GM12878 (cell line): ENCODE measurements around the gene FAM118B. TPM values are rescaled to one million over a fixed set of nuclear protein-coding genes. Genes with fewer than 3 reads are reported as not detected.
A peak's percentile ranks its signal among the peaks of the same experiment; 100 is the strongest.

Source experiments
- ATAC-seq: fragments of 200-7000 bp; cut with Tn5 transposase; 3 replicates; pipeline ENCODE4 v1.9.1; 2020; ENCODE audit warnings: mild to moderate bottlenecking, moderate library complexity
- BruUV-seq: library from RNA; stranded (reverse); fragments of 400-500 nt; replicated peaks from 2 replicates; lab custom pipeline; 2021; lab: Mats Ljungman, UMichigan
- CTCF ChIA-PET: fragments of 300-600 bp; sonication (Branson Sonifier 250); formaldehyde crosslinking; extraction: SDS; loops from one replicate; lab custom pipeline; 2021; ENCODE audit warnings: inconsistent platforms; lab: Yijun Ruan, JAX
- POLR2A ChIA-PET: fragments of 350-600 bp; formaldehyde crosslinking; extraction: SDS; loops from one replicate; lab custom pipeline; 2021; ENCODE audit warnings: inconsistent platforms; lab: Charles Lee
- RAD21 ChIA-PET: fragments of 300-600 bp; sonication (Branson Sonifier 250); formaldehyde crosslinking; loops from one replicate; lab custom pipeline; 2023; ENCODE audit warnings: antibody characterized with exemption; ENCODE audit not compliant: unreplicated experiment; lab: Charles Lee
- SMC1A ChIA-PET: fragments of 300-600 bp; sonication (Branson Sonifier 250); formaldehyde crosslinking; loops from one replicate; lab custom pipeline; 2023; ENCODE audit not compliant: unreplicated experiment, uncharacterized antibody; lab: Charles Lee
- DNase-seq: peaks from one replicate; pipeline ENCODE4 v3.0.0-alpha.2; 2011; ENCODE audit warnings: low read depth, low spot score
- FAIRE-seq: peaks from 3 replicates; lab custom pipeline; 2011; peaks lifted over from hg19 to GRCh38; lab: Jason Lieb, UNC
- H2AFZ ChIP-seq: 2 replicates; pipeline ENCODE4 v1.6.0; 2011; ENCODE audit warnings: low read depth, low read length, control low read depth; ENCODE audit not compliant: control insufficient read depth
- H3K27ac ChIP-seq: 2 replicates; pipeline ENCODE4 v1.5.1; 2011; ENCODE audit warnings: control low read depth; ENCODE audit not compliant: control insufficient read depth, insufficient read depth
- H3K27me3 ChIP-seq, 2 experiments: replicated peaks in 1 of 2; 2 replicates each; pipeline versions ENCODE4 v1.6.0 to v1.6.1; 2011; ENCODE audit warnings: low read length in 1 of 2; ENCODE audit not compliant: control insufficient read depth in 2 of 2, insufficient read depth in 2 of 2
- H3K36me3 ChIP-seq, 2 experiments: 2 replicates each; pipeline ENCODE4 v1.5.1; 2011; ENCODE audit warnings: low read length in 1 of 2; ENCODE audit not compliant: control insufficient read depth in 2 of 2, insufficient read depth in 2 of 2
- H3K4me1 ChIP-seq: 2 replicates; pipeline ENCODE4 v1.6.1; 2011; ENCODE audit warnings: mild to moderate bottlenecking, low read length, moderate library complexity, mixed read lengths; ENCODE audit not compliant: control insufficient read depth, insufficient read depth
- H3K4me2 ChIP-seq: 2 replicates; pipeline ENCODE4 v1.6.0; 2011; ENCODE audit warnings: control low read depth; ENCODE audit not compliant: control insufficient read depth, insufficient read depth
- H3K4me3 ChIP-seq: fragments of 200-600 bp; sonication (generic); 2 replicates; pipeline ENCODE4 v1.5.1; 2016
- H3K79me2 ChIP-seq: 2 replicates; pipeline ENCODE4 v1.6.0; 2011; ENCODE audit warnings: low read length; ENCODE audit not compliant: control insufficient read depth, insufficient read depth
- H3K9ac ChIP-seq: 2 replicates; pipeline ENCODE4 v1.8.0; 2011; ENCODE audit warnings: low read length, control low read depth, mixed read lengths; ENCODE audit not compliant: control insufficient read depth, insufficient read depth
- H3K9me3 ChIP-seq: replicated peaks from 3 replicates; pipeline ENCODE4 v1.5.1; 2011; ENCODE audit warnings: mild to moderate bottlenecking, low read length; ENCODE audit not compliant: control insufficient read depth, insufficient read depth
- H4K20me1 ChIP-seq: 2 replicates; pipeline ENCODE4 v1.6.0; 2011; ENCODE audit not compliant: control insufficient read depth, insufficient read depth
- ATF2 ChIP-seq: IDR thresholded peaks from 2 replicates; pipeline ENCODE4 v1.6.1; 2012; ENCODE audit warnings: low read length, inconsistent platforms
- CBFB ChIP-seq: IDR thresholded peaks from 2 replicates; pipeline ENCODE4 v1.6.1; 2016; ENCODE audit warnings: antibody characterized with exemption, low read depth
- DPF2 ChIP-seq: fragments of 450-650 bp; IDR thresholded peaks from 2 replicates; pipeline ENCODE4 v1.6.1; 2017; ENCODE audit warnings: mild to moderate bottlenecking
- EED ChIP-seq: sonication (generic); IDR thresholded peaks from 2 replicates; pipeline ENCODE4 v1.6.1; 2016; ENCODE audit warnings: antibody characterized with exemption, low read depth
- EP300 ChIP-seq, 2 experiments: fragments of 150-350 bp in 1 of 2; IDR thresholded peaks; 2 replicates each; pipeline ENCODE4 v1.6.1; 2011 to 2012; ENCODE audit warnings: low read depth in 2 of 2, low read length in 2 of 2, borderline replicate concordance in 1 of 2, improper control_type of control experiment in 1 of 2, inconsistent platforms in 1 of 2; ENCODE audit not compliant: control insufficient read depth in 1 of 2
- ESRRA ChIP-seq: IDR thresholded peaks from 2 replicates; pipeline ENCODE4 v1.6.1; 2012; ENCODE audit warnings: mild to moderate bottlenecking, low read length, improper control_type of control experiment
- FOXM1 ChIP-seq: IDR thresholded peaks from 2 replicates; pipeline ENCODE4 v1.6.1; 2012; ENCODE audit warnings: low read depth, mild to moderate bottlenecking, inconsistent platforms, low read length, moderate library complexity
- GABPA ChIP-seq: IDR thresholded peaks from 2 replicates; pipeline ENCODE4 v1.6.1; 2014; ENCODE audit warnings: antibody characterized with exemption, low read depth, mild to moderate bottlenecking, inconsistent platforms
- IRF4 ChIP-seq: IDR thresholded peaks from 2 replicates; pipeline ENCODE4 v1.6.1; 2011; ENCODE audit warnings: low read depth, low read length
- JUNB ChIP-seq: IDR thresholded peaks from 2 replicates; pipeline ENCODE4 v1.6.1; 2016; ENCODE audit warnings: antibody characterized with exemption, mild to moderate bottlenecking
- MTA3 ChIP-seq: IDR thresholded peaks from 2 replicates; pipeline ENCODE4 v1.6.1; 2012; ENCODE audit warnings: low read length, inconsistent platforms, borderline replicate concordance
- NFIC ChIP-seq: IDR thresholded peaks from 2 replicates; pipeline ENCODE4 v1.6.1; 2012; ENCODE audit warnings: low read depth, mild to moderate bottlenecking, inconsistent platforms, low read length, moderate library complexity
- PAX5 ChIP-seq: IDR thresholded peaks from 2 replicates; pipeline ENCODE4 v1.6.1; 2011; ENCODE audit warnings: low read depth, low read length, borderline replicate concordance
- PBX3 ChIP-seq: IDR thresholded peaks from 2 replicates; pipeline ENCODE4 v1.6.1; 2011; ENCODE audit warnings: mild to moderate bottlenecking, low read depth, low read length, moderate library complexity; ENCODE audit not compliant: insufficient replicate concordance
- PML ChIP-seq: IDR thresholded peaks from 2 replicates; pipeline ENCODE4 v1.6.1; 2012; ENCODE audit warnings: low read length, inconsistent platforms
- RUNX3 ChIP-seq: IDR thresholded peaks from 2 replicates; pipeline ENCODE4 v1.6.1; 2012; ENCODE audit warnings: low read length, inconsistent platforms
- SMAD1 ChIP-seq: fragments of 450-650 bp; IDR thresholded peaks from 2 replicates; pipeline ENCODE4 v1.6.1; 2018; ENCODE audit warnings: mild to moderate bottlenecking, low read depth; ENCODE audit not compliant: partially characterized antibody
- WGBS: methylation state at CpG from one replicate; pipeline ENCODE4 v1.1.6; 2016; ENCODE audit warnings: low lambda C conversion rate; ENCODE audit not compliant: insufficient replicate concordance, insufficient coverage; ENCODE audit errors: missing lambda C conversion rate; 5-methylcytosine and 5-hydroxymethylcytosine counted together
- in situ Hi-C: fragments of 300-500 bp; cut with MboI; formaldehyde crosslinking; loops from 9 replicates; pipeline ENCODE4 v1.14.3; 2018; ENCODE audit warnings: mixed read lengths
- intact Hi-C: fragments of 100-400 bp; cut with micrococcal nuclease; formaldehyde crosslinking; loops from one replicate; pipeline ENCODE4 v1.14.2; 2022; ENCODE audit not compliant: unreplicated experiment
- polyA plus RNA-seq, 11 experiments: library from polyadenylated mRNA; depleted of rRNA in 4 of 11; unstranded in 6 of 11; stranded (reverse) in 5 of 11; fragments of >200 nt; fragmentation: Nextera tagmentation in 4 of 11; fragmentation: Illumina TruSeq in 1 of 11; extraction: Ambion mirVana in 4 of 11; extraction: Trizol in 1 of 11; gene quantifications; 1 replicate in 1 of 11; 2 replicates in 10 of 11; pipeline versions ENCODE4 v1.2.1 to v1.2.3, GENCODE V29; 2011 to 2016; ENCODE audit warnings: inconsistent platforms in 2 of 11, missing spikeins in 2 of 11, low read depth in 1 of 11
- total RNA-seq, 4 experiments: library from RNA; depleted of rRNA in 3 of 4; stranded (reverse); fragments of >200 nt in 3 of 4; fragmentation: Illumina TruSeq in 1 of 4; extraction: Trizol in 1 of 4; gene quantifications; 2 replicates each; pipeline versions ENCODE4 v1.2.1 to v1.2.3, GENCODE V29; 2013 to 2021

The FAM118B gene
- total and polyA plus RNA-seq, 10 of the 15 experiments (the other 5 are each of a cell fraction or from before 2014, with no cell fraction given), result 12.8 to 29.7 (median 16.5) TPM

DNA sequence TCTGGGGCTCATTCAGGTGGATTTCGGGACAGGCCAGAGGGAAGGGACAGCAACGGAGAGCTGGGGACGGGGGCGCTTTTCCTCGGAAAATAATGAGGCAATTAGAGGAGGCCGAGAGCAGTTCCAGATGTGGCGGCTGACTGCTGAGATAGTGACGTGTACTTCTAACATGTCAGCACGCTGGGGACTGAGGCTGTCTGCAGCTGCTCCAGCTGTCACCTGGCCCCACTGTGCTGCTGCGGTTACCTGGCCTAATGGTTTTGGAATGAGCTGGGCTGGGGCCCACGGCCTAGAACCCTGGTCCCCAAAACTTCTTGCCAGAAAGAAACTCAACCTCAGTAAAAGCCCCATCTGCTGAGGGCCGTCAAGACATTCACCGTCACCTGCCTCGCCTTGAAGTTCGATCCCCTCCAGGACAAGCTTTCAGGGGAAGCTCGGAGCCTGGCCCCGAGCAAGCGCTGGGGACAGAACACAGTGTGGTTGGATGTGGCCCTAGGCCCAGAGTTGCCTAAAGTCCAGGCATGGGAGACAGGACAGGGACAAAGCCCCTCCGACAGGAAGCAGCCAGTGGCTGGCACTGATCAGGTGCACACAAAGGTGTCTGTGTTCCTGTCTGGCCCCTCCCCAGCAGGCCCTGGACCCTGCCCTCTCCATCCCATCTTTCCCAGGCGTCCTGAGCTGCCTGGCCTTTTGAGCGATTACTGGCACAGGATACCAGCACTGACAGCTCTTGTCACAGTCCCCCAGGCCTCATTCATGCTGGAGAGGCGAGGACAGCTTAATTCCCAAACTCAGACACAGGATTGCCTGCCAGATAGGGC lies 22.3 kb upstream of the FAM118B start:
- no TSS peak for BruUV-seq
- FAIRE-seq, result peak; percentile 98
- peak; percentile 86 for ATAC-seq
- TF ChIP-seq JUNB, result peak; percentile 69
- peak; percentile 75 to 80 for TF ChIP-seq EP300 (IDR thresholded peaks at IDR 0.05; ENCODE audit: borderline replicate concordance in 1 of 2, control insufficient read depth in 1 of 2, low read depth in 2 of 2, low read length in 2 of 2)
- peak; percentile 69; the same call in 1 of the 2 replicates for TF ChIP-seq PAX5
- TF ChIP-seq MTA3, result 0 out of 2 replicates have a peak, but pooled peaks have one; percentile 15
- TF ChIP-seq PBX3, result no peak
- peak; percentile 53 for TF ChIP-seq NFIC
- TF ChIP-seq FOXM1, result peak; percentile 67
- TF ChIP-seq EED, result no peak
- no peak for TF ChIP-seq IRF4
- peak; percentile 68; the same call in 1 of the 2 replicates for TF ChIP-seq ATF2
- 0 out of 2 replicates have a peak, but pooled peaks have one; percentile 14 for TF ChIP-seq DPF2
- no peak for TF ChIP-seq SMAD1
- no peak for TF ChIP-seq PML
- TF ChIP-seq GABPA, result 0 out of 2 replicates have a peak, but pooled peaks have one; percentile 51
- no peak for TF ChIP-seq ESRRA
- TF ChIP-seq RUNX3, result peak; percentile 97
- peak; percentile 86 for TF ChIP-seq CBFB

More for the DNA sequence above, 22.3 kb upstream of the FAM118B start:
- H3K27ac ChIP-seq, result peak overlapping the region; percentile 66
- H3K79me2 ChIP-seq, result no peaks in the 10 kb centered on the region
- in situ Hi-C loops, result no loop called here
- H4K20me1 ChIP-seq, result no peaks in the 10 kb centered on the region
- H3K4me1 ChIP-seq, result peaks cover 30% of the 10 kb centered on the region
- H2AFZ ChIP-seq, result peak overlapping the region; percentile 21; the same call in 1 of the 2 replicates
- POLR2A ChIA-PET, result interaction anchor here (0.5 to 1.4 kb wide), 2 partner anchors 8 to 10 kb away, joined by 6 read pairs; no protein-coding TSS in a partner anchor
- H3K9ac ChIP-seq, result peak overlapping the region; percentile 24; the same call in 1 of the 2 replicates
- peak overlapping the region; percentile 43; the same call in 1 of the 2 replicates for H3K4me3 ChIP-seq
- CTCF ChIA-PET, result interaction anchor here (0.7 to 10.7 kb wide), 6 partner anchors 128 to 269 kb away, joined by 3 to 220 read pairs (median 4); partner anchors contain the start of gene VSIG10L2
- peak overlapping the region; percentile 60 for H3K4me2 ChIP-seq
- RAD21 ChIA-PET, result interaction anchor here (0.6 to 1.5 kb wide), 10 partner anchors 22 to 302 kb away, joined by 3 to 6 read pairs (median 4); partner anchors contain the start of genes FAM118B, HYLS1 and RPUSD4
- peak; percentile 52 for DNase-seq
- intact Hi-C loops, result loop anchor here (1.0 to 2.0 kb wide), 2 partner anchors 127 to 266 kb away; partner anchors contain the start of gene CDON
- no peaks in the 10 kb centered on the region for H3K27me3 ChIP-seq
- no peaks in the 10 kb centered on the region for H3K9me3 ChIP-seq
- SMC1A ChIA-PET, result interaction anchor here (0.9 to 2.8 kb wide), 10 partner anchors 9 to 266 kb away, joined by 3 to 9 read pairs (median 5); no protein-coding TSS in a partner anchor
- H3K36me3 ChIP-seq, result peaks cover 0 to 14% of the 10 kb centered on the region in 2 experiments; a peak in 3 of 4 replicates
- 19% methylated on average over 22 of the region's 22 CpGs for WGBS
